OCI-LY7 (cell line): ENCODE data around the gene SALL4. TPM values are rescaled to one million over a fixed set of nuclear protein-coding genes. Genes with fewer than 3 reads are reported as not detected.
"Not testable (repeated sequence)": the region's sequence is repeated elsewhere in the genome, so short reads cannot be mapped to it uniquely, and the experiment has no call there.

Experiments used
- BruUV-seq: library from RNA; stranded (reverse); fragments of 400-500 nt; replicated peaks from 2 replicates; lab custom pipeline; 2021; lab: Mats Ljungman, UMichigan
- CTCF ChIA-PET: fragments of 300-600 bp; sonication (Branson Sonifier 250); formaldehyde crosslinking; loops from one replicate; lab custom pipeline; 2022; ENCODE audit warnings: antibody characterized with exemption; ENCODE audit not compliant: unreplicated experiment; lab: Charles Lee
- POLR2A ChIA-PET: fragments of 300-600 bp; sonication (Branson Sonifier 250); formaldehyde crosslinking; loops from one replicate; lab custom pipeline; 2022; ENCODE audit warnings: antibody characterized with exemption; lab: Charles Lee
- DNase-seq: peaks from one replicate; pipeline ENCODE4 v3.0.0-alpha.2; 2015; ENCODE audit warnings: low spot score
- H2AFZ ChIP-seq: fragments of 200-600 bp; sonication (generic), shearing (Covaris generic); 2 replicates; pipeline ENCODE4 v1.6.1; 2014; ENCODE audit warnings: mild to moderate bottlenecking, antibody characterized with exemption, low read length, moderate library complexity
- H3K27ac ChIP-seq: fragments of 200-600 bp; sonication (generic); 2 replicates; pipeline ENCODE4 v1.5.1; 2014; ENCODE audit warnings: mixed run types, low read depth, mild to moderate bottlenecking, moderate library complexity, low read length, inconsistent platforms; ENCODE audit not compliant: poor library complexity, severe bottlenecking
- H3K36me3 ChIP-seq: fragments of 200-600 bp; sonication (generic); 2 replicates; pipeline ENCODE4 v1.6.1; 2014; ENCODE audit warnings: mild to moderate bottlenecking, antibody characterized with exemption, low read length, moderate library complexity, mixed read lengths; ENCODE audit not compliant: insufficient read depth
- H3K4me1 ChIP-seq: fragments of 200-600 bp; sonication (generic); 2 replicates; pipeline ENCODE4 v1.5.1; 2014; ENCODE audit warnings: mild to moderate bottlenecking, low read length; ENCODE audit not compliant: insufficient read depth, poor library complexity, severe bottlenecking
- H3K4me2 ChIP-seq: fragments of 200-600 bp; sonication (generic); 2 replicates; pipeline ENCODE4 v1.6.1; 2014; ENCODE audit warnings: mild to moderate bottlenecking, low read length
- H3K4me3 ChIP-seq: fragments of 200-600 bp; sonication (generic); 2 replicates; pipeline ENCODE4 v1.5.1; 2014; ENCODE audit warnings: mild to moderate bottlenecking, low read depth, low read length; ENCODE audit not compliant: poor library complexity, severe bottlenecking
- H3K79me2 ChIP-seq: fragments of 200-600 bp; sonication (generic); 2 replicates; pipeline ENCODE4 v1.6.1; 2016; ENCODE audit warnings: low read depth, mild to moderate bottlenecking, low read length, moderate library complexity, mixed read lengths; ENCODE audit not compliant: insufficient read depth
- H3K9me2 ChIP-seq: fragments of 200-600 bp; sonication (generic); 2 replicates; pipeline ENCODE4 v1.6.1; 2016; ENCODE audit warnings: mild to moderate bottlenecking, low read length, mixed read lengths; ENCODE audit not compliant: insufficient read depth
- H3K9me3 ChIP-seq: fragments of 200-600 bp; sonication (generic); 2 replicates; pipeline ENCODE4 v1.6.1; 2014; ENCODE audit warnings: mild to moderate bottlenecking, mixed run types, low read length, mixed read lengths
- H4K20me1 ChIP-seq: fragments of 200-600 bp; sonication (generic); 2 replicates; pipeline ENCODE4 v1.6.1; 2014; ENCODE audit warnings: mild to moderate bottlenecking, antibody characterized with exemption, low read length, moderate library complexity, mixed read lengths; ENCODE audit not compliant: insufficient read depth
- EZH2phosphoT487 ChIP-seq: fragments of 200-600 bp; sonication (generic); IDR thresholded peaks from 2 replicates; pipeline ENCODE4 v1.6.1; 2018; ENCODE audit warnings: low read depth, borderline replicate concordance, mild to moderate bottlenecking, mixed run types, antibody characterized with exemption, low read length, moderate library complexity, mixed read lengths
- intact Hi-C: fragments of 100-400 bp; cut with micrococcal nuclease; formaldehyde crosslinking; loops from one replicate; pipeline ENCODE4 v1.10.0; 2022; ENCODE audit not compliant: unreplicated experiment
- total RNA-seq, 2 experiments: library from RNA; depleted of rRNA in 1 of 2; stranded (reverse); fragments of >200 nt in 1 of 2; shearing (Covaris generic) in 1 of 2; gene quantifications; 2 replicates each; pipeline ENCODE4 v1.2.3, GENCODE V29; 2014 to 2022
- TF ChIP-seq, protein P1 (sequence below): fragments of 200-600 bp; sonication (generic); conservative IDR thresholded peaks from 2 replicates; pipeline ENCODE4 v1.5.1; 2014; ENCODE audit warnings: mild to moderate bottlenecking, antibody characterized with exemption, low read length, moderate library complexity, mixed read lengths

The SALL4 gene
- total RNA-seq, 2 experiments from 2014 or later, result 0.06 TPM; not detected in 1

GRCh38 chr20:51766994-51767866, 35.1 kb downstream of the SALL4 start:
- Histone ChIP-seq H3K9me3 (no peaks in the 10 kb centered on the region), H3K4me2 (peak overlapping the region; percentile 71), H3K4me3 (peak overlapping the region; percentile 68), H3K36me3 (no peaks in the 10 kb centered on the region), H2AFZ (peak overlapping the region; percentile 96), H3K27ac (no peak overlapping the region), H3K4me1 (peaks cover 7% of the 10 kb centered on the region), H3K9me2 (no peaks in the 10 kb centered on the region), H4K20me1 (no peaks in the 10 kb centered on the region), H3K79me2 (no peaks in the 10 kb centered on the region)
- DNase-seq, result peak; percentile 82
- BruUV-seq, result no TSS peak
- intact Hi-C loops, result no loop called here
- TF ChIP-seq EZH2phosphoT487, result no peak
- TF ChIP-seq, protein P1, sequence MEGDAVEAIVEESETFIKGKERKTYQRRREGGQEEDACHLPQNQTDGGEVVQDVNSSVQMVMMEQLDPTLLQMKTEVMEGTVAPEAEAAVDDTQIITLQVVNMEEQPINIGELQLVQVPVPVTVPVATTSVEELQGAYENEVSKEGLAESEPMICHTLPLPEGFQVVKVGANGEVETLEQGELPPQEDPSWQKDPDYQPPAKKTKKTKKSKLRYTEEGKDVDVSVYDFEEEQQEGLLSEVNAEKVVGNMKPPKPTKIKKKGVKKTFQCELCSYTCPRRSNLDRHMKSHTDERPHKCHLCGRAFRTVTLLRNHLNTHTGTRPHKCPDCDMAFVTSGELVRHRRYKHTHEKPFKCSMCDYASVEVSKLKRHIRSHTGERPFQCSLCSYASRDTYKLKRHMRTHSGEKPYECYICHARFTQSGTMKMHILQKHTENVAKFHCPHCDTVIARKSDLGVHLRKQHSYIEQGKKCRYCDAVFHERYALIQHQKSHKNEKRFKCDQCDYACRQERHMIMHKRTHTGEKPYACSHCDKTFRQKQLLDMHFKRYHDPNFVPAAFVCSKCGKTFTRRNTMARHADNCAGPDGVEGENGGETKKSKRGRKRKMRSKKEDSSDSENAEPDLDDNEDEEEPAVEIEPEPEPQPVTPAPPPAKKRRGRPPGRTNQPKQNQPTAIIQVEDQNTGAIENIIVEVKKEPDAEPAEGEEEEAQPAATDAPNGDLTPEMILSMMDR, result peak; percentile 46
- CTCF ChIA-PET, result interaction anchor here (0.5 kb wide), 1 partner anchor 11 kb away, joined by 3 read pairs; no protein-coding TSS in a partner anchor
- POLR2A ChIA-PET, result interaction anchor here (0.6 to 1.0 kb wide), 5 partner anchors 17 to 157 kb away, joined by 3 to 5 read pairs (median 3); no protein-coding TSS in a partner anchor

DNA sequence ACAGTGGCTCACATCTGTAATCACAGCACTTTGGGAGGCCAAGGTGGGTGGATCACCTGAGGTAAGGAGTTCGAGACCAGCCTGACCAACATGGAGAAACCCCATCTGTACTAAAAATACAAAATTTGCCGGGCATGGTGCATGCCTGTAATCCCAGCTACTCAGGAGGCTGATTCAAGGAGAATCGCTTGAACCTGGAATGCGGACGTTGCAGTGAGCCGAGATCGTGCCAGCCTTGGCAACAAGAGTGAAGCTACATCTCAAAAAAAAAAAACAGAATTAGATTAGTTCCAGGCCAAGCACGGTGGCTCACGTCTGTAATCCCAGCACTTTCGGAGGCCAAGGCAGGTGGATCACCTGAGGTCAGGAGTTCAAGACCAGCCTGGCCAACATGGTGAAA, 36.9 kb downstream of the SALL4 start:
- H4K20me1 ChIP-seq, DNase-seq, CTCF ChIA-PET, H3K27ac ChIP-seq, H3K36me3 ChIP-seq, H3K9me3 ChIP-seq, H3K4me2 ChIP-seq, H3K4me1 ChIP-seq, H2AFZ ChIP-seq, H3K9me2 ChIP-seq, H3K4me3 ChIP-seq, BruUV-seq, intact Hi-C loops, H3K79me2 ChIP-seq: not testable (repeated sequence)
- POLR2A ChIA-PET, result interaction anchor here (1.1 kb wide), 1 partner anchor 9 kb away, joined by 3 read pairs; no protein-coding TSS in a partner anchor

DNA sequence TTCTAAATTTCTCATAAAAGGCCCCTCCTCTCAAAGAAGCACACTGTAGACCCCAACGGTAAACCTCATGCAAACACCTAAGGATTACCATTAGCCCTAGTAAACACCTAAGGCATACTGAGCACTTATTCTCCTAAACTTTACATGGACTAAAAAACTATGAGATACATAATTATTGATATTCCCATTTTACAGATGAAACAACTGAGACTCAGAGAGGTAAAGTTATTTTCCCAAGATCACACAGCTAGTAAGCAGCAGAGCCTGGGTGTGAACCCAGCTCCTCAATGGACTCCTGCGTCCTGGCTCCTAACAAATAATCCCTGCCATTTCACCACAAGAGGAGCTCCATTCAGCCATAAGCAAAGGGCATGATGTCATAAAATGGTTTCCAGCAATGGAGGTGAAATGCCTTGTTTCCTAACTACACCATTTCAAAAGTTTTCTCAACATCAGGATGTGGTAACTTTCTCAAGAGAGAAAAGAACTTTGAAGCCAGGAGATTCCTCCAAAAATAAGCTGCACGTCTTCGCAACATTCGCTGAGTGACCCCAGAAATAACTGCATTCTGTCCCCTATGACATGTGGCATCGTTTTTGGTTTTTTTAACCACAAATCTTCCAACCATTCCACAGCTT, 38.2 kb downstream of the SALL4 start:
- no peak for DNase-seq
- no peaks in the 10 kb centered on the region for H3K9me2 ChIP-seq
- no TSS peak for BruUV-seq
- no peaks in the 10 kb centered on the region for H3K79me2 ChIP-seq
- no peak overlapping the region for H3K27ac ChIP-seq
- H2AFZ ChIP-seq, result no peak overlapping the region
- TF ChIP-seq, protein P1, result no peak
- TF ChIP-seq EZH2phosphoT487, result no peak
- intact Hi-C loops, result no loop called here
- no peak overlapping the region for H3K4me3 ChIP-seq
- ChIA-PET CTCF (no interaction called here), POLR2A (interaction anchor here (0.6 to 0.9 kb wide), 4 partner anchors 87 to 885 kb away, joined by 3 to 4 read pairs (median 4); no protein-coding TSS in a partner anchor)
- H4K20me1 ChIP-seq, result no peaks in the 10 kb centered on the region
- H3K9me3 ChIP-seq, result no peaks in the 10 kb centered on the region
- H3K4me2 ChIP-seq, result no peak overlapping the region
- peaks cover 7% of the 10 kb centered on the region for H3K4me1 ChIP-seq
- no peaks in the 10 kb centered on the region for H3K36me3 ChIP-seq
